Cardiac fibroblast (primary cell): Measurements from ENCODE around the gene SYT8.
A peak's percentile ranks its signal among the peaks of the same experiment; 100 is the strongest.

Source experiments
- DNase-seq, 2 donors: peaks; one replicate each; pipeline versions ENCODE4 v3.0.0 to v3.0.0-alpha.2; 2010; ENCODE audit warnings: low read depth in 2 of 2
- H3K4me3 ChIP-seq, 2 donors: replicated peaks in 1 of 2; 1 replicate in 1 of 2; 2 replicates in 1 of 2; pipeline ENCODE4 v1.5.1; 2011; ENCODE audit warnings: low read depth in 2 of 2, low read length in 2 of 2, mild to moderate bottlenecking in 2 of 2, moderate library complexity in 1 of 2
- TF ChIP-seq, protein P1 (sequence below): IDR thresholded peaks from one replicate; pipeline ENCODE4 v1.5.1; 2011; ENCODE audit warnings: low read depth, mild to moderate bottlenecking, low read length, inconsistent platforms

The SYT8 gene

DNA sequence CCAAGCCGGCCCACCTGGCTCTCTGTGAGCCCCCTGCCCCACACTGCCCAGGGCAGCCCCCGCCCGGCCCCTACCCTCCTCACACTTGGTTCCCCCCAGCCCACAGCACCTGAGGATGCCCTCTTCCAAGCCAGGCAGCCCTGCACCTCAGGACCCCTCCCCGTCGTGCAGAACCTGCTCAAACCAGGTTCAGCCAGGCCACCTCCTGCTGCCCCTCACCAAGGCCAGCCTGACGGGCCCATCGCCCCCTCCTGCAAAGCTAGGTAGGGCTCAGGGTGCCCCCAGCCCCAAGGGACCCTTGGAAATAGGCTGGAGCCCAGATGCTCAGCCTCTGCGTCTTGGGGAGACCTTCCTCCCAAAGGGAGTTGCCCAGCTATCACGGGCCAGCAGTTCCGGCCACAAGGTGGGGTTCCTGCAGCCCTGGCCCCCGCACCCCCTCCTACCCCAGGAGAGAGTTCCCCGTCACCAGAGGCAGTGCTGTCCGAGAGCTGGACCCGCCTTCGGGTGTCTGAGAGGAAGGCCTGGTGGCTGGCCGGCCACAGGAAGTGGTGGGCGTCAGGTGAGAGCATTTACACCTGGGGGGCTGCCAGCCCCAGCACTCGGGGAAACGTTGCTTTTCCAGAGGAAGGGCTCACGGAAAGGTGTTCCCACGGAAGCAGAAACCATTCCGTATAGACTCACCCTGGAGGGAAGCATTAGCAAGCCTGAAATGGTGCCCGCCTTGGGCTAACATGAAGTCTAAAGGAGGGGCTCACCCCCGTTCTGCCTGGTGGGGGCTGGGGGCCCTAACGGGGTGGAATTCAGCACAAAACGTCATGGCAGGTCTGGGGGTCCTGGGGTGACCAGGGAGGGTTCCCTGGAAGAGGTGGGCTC is 3.2 kb upstream of the SYT8 start:
- no peak for DNase-seq
- TF ChIP-seq, protein P1, sequence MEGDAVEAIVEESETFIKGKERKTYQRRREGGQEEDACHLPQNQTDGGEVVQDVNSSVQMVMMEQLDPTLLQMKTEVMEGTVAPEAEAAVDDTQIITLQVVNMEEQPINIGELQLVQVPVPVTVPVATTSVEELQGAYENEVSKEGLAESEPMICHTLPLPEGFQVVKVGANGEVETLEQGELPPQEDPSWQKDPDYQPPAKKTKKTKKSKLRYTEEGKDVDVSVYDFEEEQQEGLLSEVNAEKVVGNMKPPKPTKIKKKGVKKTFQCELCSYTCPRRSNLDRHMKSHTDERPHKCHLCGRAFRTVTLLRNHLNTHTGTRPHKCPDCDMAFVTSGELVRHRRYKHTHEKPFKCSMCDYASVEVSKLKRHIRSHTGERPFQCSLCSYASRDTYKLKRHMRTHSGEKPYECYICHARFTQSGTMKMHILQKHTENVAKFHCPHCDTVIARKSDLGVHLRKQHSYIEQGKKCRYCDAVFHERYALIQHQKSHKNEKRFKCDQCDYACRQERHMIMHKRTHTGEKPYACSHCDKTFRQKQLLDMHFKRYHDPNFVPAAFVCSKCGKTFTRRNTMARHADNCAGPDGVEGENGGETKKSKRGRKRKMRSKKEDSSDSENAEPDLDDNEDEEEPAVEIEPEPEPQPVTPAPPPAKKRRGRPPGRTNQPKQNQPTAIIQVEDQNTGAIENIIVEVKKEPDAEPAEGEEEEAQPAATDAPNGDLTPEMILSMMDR, result no peak

DNA sequence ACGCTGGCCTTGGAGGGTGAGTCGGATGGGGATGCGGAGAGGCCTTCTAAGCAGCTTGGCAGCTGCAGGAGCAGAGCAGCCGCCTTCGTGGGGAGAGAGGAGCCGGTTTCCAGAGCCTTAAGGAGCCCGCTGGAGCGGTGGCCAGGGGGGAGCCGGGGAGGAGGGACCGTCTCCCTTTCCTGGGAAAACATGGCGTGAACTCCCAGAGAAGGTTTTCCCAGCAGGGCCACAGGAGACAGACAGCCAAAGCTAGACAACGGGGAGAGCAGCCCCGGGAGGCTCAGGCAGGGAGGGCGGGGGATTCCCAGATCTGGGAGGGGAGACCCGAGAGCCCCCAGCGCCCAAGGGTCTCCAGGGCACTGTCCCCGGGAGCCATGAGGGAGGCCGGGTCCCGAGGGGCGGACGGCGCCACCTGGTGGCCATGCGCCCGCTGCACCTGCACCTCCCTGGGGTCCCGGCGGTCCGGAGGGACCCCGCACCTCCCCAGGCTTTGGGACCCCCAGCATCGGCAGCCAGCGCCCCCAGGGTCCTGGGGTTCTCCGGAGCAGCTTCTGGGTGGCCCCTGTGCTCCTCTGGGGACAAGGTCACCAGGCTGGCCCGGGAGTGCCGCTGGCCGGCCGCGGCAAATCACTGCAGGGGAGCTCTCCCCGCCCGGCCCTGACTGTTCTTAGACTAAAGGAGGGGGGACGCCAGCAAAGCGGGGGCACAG is 2.4 kb upstream of the SYT8 start:
- TF ChIP-seq, protein P1, result peak; percentile 78
- H3K4me3 ChIP-seq, result no peak overlapping the region
- peak in 1 of 2 donors; percentile 26 for DNase-seq

More for the DNA sequence above, 3.2 kb upstream of the SYT8 start:
- no peak overlapping the region for H3K4me3 ChIP-seq

DNA sequence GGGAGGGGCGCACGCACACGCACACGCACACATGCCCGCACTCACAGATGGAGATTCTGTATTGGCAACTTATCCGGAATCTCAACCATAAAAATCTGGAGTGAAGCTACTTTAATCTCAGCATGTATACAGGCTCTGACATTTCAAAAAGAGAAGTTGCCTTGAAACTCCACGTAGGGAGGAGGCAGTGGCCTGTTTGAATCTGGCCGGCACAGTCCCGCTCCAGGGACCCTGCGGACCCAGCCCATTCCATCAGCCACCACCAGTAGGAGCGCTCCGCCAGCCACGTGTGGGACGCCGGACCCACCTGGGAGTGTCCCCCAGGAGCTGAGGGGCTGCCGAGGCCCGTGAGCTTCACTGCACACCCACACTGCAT is 1.9 kb upstream of the SYT8 start:
- H3K4me3 ChIP-seq, result no peak overlapping the region
- TF ChIP-seq, protein P1, result no peak
- no peak for DNase-seq

DNA sequence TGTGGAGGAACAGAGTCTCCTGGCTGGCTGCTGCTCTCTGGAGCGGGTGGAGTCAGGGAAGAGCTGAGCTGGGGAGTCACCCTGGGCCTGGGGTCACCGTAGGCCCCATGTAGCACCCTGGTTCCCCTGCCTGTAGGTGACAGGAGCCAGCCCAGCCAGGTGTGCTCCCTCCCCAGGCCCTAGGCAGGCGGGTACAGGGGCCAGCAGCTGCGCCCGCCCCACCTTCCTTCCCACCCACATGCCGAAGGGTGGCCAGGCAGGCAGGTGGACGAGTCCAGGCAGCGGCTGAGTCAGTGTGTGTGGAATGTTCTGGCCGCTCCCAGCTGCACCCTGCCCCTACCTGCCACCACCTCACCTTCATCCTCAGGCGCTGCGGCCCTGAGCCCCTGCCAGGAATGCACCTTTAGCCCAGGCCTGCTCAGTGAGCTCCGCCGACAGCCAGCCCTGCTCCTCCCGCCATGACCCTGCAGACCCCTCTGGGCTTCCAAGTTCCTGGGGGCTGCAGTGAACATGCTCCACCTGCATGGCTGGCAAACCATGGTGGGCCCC is 654 bp upstream of the SYT8 start:
- DNase-seq, result no peak
- no peak overlapping the region for H3K4me3 ChIP-seq
- TF ChIP-seq, protein P1, result no peak

DNA sequence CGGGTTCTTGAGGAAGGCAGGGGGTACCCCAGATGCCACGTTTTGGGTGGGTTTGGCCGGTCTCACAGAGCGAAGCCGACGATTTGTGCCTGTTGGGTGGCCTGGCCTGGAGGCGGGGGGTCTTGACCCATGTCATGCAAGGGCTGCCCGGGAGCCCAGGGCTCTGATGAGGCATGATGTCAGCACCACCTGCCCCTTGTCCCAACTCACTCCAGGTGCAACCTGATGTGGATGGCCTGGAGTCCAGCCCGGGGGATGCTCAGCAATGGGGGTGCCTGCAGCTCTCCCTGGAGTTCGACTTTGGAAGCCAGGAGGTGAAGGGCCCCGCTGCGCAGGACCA is 851 bp downstream of the SYT8 start:
- no peak for DNase-seq
- no peak overlapping the region for H3K4me3 ChIP-seq
- TF ChIP-seq, protein P1, result no peak

DNA sequence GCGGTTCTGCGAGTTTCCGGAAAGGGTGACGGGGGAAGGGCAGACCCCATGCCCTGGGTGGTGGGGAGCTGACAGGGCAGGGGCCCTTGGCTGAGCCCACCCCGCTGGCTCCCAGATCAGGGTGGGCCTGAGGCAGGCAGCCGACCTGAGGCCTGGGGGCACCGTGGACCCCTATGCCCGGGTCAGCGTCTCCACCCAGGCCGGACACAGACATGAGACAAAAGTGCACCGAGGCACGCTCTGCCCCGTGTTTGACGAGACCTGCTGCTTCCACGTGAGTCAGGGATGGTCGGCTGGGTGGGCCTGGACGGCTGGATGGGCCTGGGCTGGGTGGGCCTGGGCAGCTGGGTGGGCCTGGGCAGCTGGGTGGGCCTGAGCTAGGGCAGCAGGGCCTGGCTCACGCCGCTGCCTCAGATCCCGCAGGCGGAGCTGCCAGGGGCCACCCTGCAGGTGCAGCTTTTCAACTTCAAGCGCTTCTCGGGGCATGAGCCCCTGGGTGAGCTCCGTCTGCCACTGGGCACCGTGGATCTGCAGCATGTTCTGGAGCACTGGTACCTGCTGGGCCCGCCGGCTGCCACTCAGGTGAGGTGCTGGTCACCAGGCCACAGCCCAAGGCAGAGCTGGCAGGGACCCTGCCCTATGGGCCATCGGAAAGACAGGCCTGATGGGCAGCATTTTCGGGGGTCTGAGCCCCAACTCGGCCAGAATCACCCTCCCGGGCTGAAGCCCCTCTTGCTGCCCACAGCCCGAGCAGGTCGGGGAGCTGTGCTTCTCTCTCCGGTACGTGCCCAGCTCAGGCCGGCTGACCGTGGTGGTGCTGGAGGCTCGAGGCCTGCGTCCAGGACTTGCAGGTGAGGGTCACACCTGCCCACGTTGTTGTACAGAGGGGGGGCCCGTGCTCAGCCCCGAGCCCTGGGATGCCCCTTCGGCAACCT is 1.5 kb downstream of the SYT8 start:
- H3K4me3 ChIP-seq, result no peak overlapping the region
- TF ChIP-seq, protein P1, result no peak
- DNase-seq, result no peak
